ENCODE results near the gene HS6ST3.
"Not testable (repeated sequence)": the region's sequence is repeated elsewhere in the genome, so short reads cannot be mapped to it uniquely, and the experiment has no call there.

The HS6ST3 gene

GRCh38 chr13:96449920-96450319, 360.0 kb downstream of the HS6ST3 start:
- DNase-seq (ENCODE audit: low spot score): no peak

DNA sequence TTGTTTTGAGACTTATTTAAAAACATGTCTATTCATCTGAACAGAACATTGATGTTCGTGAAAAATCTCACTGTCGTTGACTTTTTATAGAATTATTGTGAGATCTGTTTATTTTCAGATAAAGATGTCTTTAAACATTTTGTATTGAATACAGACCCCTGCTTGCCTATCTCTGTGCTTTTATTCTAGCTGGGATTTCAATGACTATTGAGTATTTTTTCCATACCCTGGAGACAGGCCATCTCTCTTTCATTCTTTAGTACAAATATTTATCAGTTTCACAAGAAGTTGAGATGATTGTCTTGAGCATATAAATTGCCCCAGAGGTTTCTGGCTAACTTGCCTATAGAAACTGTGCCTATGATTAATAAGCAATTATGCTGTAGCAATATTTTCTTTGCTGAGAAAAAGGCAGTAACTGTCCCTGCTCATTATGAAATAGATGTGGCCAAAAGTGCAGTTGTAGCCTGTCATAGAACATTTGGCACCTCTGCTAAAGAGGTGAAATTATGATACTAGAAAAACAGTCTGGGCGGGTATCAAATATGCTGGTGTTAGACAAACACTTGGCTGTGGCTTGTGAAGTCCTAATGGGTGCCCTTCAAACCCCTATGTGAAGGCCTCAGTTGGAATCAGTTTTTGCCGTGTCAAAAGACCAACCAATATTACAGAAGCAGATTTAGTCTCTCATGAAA, 360.6 kb downstream of the HS6ST3 start:
- DNase-seq (ENCODE audit: low spot score): no peak

- DNase-seq (ENCODE audit: low spot score): no peak
These were observed 364.6 kb downstream of the HS6ST3 start for GRCh38 chr13:96454466-96454865.

DNA sequence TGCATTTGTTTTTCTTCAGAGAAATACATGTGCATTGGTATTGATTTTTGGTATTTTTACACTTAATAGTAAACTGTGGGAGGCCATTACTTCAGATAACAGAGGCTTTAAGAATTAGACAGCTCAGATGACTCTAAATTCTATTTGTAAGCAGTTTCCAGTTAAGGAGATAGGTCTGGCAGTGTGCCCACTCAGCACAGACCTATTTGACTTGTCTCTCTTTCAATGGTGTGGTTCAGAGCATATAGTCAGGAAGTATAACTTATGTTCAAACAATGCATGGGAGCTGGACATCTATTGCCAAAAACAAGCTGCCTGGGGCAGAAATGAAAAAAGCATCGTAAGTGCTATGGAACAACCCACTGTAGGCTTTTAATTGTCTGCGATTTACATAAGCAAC, 370.7 kb downstream of the HS6ST3 start:
- no peak for DNase-seq (ENCODE audit: low spot score)

DNA sequence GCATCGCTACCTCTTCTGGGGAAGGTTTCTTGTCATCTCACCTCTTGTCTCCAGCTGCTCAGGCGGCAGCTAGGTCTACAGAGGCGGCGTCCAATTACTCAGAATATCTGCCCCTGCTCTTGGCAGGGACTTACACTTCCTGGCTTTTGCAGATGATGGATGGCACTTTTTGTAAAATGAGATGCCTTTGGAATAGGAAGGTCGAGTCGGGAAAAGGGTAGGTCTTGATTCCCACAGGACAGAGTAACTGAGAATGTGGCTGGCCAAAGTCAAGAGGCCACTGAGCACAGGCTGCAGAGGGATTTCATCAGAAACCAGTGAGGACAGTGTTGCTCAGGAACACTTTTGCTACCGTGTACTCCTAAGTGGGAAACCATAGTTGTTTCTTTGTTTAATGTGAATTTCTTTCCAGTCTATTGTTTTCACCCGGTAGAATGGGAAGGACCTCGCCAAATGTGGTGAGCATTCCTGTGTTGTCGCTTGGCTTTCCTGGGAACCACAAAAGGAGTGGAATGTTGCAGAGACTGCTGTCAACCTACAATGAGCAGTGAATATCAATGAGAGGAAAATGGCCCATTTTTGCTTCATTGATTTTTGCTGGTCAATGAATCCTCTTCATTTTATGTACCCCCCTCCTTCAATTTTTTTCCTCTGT, 383.7 kb downstream of the HS6ST3 start:
- DNase-seq (ENCODE audit: low spot score): no peak

DNA sequence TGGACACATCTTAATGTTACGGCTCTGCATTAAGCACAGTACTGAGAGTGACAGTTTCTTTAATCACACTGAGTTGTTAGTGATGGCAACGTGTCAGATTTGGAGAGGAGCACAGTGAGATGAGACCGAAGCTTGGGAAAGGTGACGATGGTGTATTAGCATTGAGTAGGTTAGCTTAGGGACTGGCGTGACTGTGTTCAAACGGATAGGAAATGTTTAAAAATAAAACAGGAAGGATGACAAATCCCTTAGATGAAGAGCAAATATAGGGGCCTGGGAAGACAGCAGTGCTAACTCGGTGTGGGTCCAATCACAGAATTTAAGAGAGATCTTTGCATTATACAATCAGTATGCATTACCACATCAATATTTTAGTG, 384.3 kb downstream of the HS6ST3 start:
- DNase-seq (ENCODE audit: low spot score): no peak

DNA sequence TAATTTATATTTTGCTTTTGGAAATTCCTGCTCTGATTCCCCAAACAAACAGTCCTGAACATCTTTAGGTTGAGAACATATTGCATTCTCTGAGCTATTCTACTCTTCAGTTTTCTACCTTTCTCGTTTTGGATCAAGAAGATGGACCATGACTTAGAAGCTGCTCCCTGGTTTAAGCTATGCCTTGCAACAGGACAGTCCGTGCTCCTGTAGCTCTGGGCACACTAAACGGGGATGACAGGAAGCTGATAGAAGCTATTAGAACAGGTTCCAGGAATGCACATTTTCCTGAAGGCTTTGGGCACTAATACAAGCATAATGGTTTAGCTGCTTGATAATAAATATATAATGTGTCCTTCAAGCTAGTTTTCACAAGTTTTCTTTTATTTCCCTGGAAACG, 385.2 kb downstream of the HS6ST3 start:
- DNase-seq (ENCODE audit: low spot score): no peak

DNA sequence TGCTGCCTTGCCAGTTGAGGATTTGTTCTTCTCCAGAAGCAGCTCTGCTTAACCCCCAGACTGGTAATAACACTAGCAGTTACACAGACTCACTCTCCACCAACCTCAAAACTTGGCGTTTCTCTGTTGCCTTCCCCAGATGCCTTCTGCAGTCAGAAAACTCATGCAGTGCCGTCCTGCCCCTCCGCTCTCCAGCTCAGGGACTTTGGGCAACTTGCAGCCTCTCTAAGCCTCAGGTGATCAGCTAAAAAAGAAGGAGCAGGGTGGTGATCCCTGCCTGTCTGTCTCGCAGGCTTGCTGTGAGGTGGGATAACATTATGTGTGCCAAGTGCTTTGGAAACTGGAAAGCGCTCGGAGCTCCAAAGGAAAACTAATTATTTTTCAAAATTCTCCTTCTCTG, 391.6 kb downstream of the HS6ST3 start:
- DNase-seq (ENCODE audit: low spot score): no peak

- no peak for DNase-seq (ENCODE audit: low spot score)
These were observed 400.6 kb downstream of the HS6ST3 start for GRCh38 chr13:96490496-96490989.

- DNase-seq (ENCODE audit: low spot score): no peak
These were observed 401.2 kb downstream of the HS6ST3 start for GRCh38 chr13:96491103-96491502.

DNA sequence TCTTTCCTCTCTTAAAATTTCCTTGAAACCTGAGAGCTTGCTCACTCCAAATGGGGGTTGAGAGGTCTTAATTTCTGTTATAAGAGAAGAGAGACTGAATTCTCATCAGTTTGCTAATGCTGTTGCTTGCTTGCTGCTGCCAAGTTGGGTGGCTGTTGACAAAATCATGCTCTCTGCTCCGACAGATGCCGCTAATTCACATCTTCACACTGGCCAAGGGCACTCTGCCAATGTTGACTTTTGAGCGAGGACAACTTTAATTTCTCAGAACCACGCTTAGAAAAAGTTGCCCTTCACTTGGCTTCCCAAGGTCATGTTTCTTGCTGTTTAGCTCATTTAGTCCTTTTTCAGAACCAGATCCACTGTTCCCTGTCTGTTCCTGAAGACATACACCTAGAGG, 402.9 kb downstream of the HS6ST3 start:
- no peak for DNase-seq (ENCODE audit: low spot score)

DNA sequence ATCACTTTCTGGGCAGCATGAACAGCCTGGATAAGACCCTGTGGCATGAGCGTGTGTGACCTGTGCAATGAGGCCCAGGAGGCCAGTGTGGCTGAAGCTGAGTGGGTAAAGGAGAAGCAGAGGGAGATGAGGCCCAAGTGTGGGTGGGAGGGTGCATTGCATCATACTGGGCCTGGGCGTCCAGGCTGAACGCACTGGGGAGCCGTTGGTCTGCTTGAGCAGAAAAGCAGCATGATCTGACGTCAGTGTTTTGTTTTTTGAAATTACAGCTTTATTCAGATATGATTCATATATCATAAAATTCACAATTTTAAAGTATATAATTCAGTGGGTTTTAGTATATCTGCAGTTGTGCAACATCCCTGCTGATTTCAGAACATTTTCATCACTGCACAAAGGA, 409.7 kb downstream of the HS6ST3 start:
- no peak for DNase-seq (ENCODE audit: low spot score)

DNA sequence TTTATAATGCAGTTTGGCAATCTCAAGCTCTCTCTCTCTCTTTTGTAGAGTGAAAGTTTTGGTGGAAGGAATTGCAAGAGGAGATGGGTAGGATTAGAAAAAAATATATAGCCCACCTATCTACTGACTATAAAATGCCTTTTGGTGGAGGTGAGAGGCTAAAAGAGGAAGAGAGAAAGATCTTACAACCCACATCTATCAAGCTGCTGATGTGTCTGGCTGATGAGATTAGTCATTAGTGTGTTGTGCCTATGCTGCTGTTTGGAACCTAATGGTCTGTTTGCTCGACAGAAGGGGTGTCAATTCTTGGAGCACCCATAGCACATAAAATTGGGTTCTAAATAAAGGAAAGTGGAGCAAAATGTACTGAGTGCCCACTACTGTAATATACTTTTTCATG, 411.0 kb downstream of the HS6ST3 start:
- DNase-seq (ENCODE audit: low spot score): no peak

GRCh38 chr13:96503481-96503880, 413.6 kb downstream of the HS6ST3 start:
- DNase-seq (ENCODE audit: low spot score): no peak

GRCh38 chr13:96511587-96511986, 421.7 kb downstream of the HS6ST3 start:
- DNase-seq (ENCODE audit: low spot score): no peak

- no peak for DNase-seq (ENCODE audit: low spot score)
These were observed 429.5 kb downstream of the HS6ST3 start for GRCh38 chr13:96519380-96519779.

DNA sequence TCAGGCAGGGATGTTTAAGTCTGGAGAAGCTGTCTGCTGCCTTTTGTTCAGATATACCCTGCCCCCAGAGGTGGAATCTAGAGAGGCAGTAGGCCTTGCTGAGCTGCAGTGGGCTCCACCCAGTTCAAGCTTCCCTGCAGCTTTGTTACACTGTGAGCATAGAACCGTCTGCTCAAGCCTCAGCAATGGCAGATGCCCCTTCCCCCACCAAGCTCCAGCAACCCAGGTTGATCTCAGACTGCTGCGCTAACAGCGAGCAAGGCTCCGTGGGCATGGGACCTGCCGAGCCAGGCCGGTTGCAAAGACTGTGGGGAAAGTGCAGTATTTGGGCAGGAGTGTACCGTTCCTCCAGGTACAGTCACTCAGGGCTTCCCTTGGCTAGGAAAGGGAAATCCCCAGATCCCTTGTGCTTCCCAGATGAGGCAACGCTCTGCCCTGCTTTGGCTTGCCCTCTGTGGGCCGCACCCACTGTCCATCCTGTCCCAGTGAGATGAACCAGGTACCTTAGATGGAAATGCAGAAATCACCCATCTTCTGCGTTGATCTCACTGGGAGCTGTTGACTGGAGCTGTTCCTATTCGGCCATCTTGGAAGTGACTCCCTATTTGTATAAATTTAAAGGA, 434.6 kb downstream of the HS6ST3 start:
- DNase-seq (ENCODE audit: low spot score): not testable (repeated sequence)

GRCh38 chr13:96525715-96526114, 435.8 kb downstream of the HS6ST3 start:
- no peak for DNase-seq (ENCODE audit: low spot score)

- DNase-seq (ENCODE audit: low spot score): no peak
These were observed 437.6 kb downstream of the HS6ST3 start for GRCh38 chr13:96527497-96527896.

- no peak for DNase-seq (ENCODE audit: low spot score)
These were observed 442.9 kb downstream of the HS6ST3 start for GRCh38 chr13:96532804-96533203.

DNA sequence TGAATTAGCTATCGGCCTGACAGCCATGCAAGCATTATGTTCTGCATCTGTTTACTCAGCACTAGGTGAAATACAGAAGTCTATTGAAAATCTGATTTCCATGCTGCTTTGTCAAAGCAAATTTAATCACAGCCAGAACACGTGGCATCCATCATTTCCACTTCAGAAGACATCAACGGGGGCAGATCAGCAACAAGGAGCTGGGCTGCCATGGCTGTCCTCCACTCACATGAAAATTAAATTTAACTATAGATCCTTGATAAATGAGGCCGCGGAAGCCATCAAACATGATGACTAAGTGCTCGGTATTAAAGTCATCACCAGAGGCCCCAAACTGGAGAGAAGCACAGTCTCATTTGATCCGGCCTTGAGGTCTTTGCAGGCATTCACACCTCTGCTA, 443.5 kb downstream of the HS6ST3 start:
- DNase-seq (ENCODE audit: low spot score): no peak

DNA sequence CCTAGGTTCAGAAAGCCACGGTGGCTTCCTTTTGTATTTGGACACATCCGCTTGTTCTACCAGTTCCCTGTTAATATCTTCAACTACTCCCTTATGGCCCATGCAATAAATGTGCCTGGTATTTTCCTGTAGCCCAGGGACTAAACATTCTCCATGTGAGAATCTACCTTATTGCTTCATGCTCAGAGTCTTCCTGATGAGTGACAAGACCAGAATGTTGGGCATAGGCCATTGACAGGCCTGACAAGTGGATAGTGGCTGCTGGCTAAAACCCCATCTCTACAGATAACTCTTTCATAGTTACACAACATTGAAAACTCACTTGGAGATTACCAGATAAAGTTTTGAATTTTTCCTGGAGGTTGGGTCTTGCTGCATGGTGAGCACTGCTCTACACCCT, 449.9 kb downstream of the HS6ST3 start:
- no peak for DNase-seq (ENCODE audit: low spot score)

- DNase-seq (ENCODE audit: low spot score): no peak
These were observed 450.8 kb downstream of the HS6ST3 start for GRCh38 chr13:96540670-96541069.
